Measurements from ENCODE around the gene FANK1.

The FANK1 gene

GRCh38 chr10:125989791-125990190 is 93.4 kb downstream of the FANK1 start:
- no peak for DNase-seq (ENCODE audit: low read depth)

GRCh38 chr10:125990974-125991373 is 94.6 kb downstream of the FANK1 start:
- DNase-seq (ENCODE audit: low read depth) = no peak

- no peak for DNase-seq (ENCODE audit: low read depth)
Measured at GRCh38 chr10:125991392-125991791, 95.0 kb downstream of the FANK1 start.

- no peak for DNase-seq (ENCODE audit: low read depth)
Measured at GRCh38 chr10:125992254-125992653, 95.9 kb downstream of the FANK1 start.

- no peak for DNase-seq (ENCODE audit: low read depth)
Measured at GRCh38 chr10:125994601-125995000, 98.2 kb downstream of the FANK1 start.

GRCh38 chr10:125995726-125996304 is 99.5 kb downstream of the FANK1 start:
- no peak for DNase-seq (ENCODE audit: low read depth)

GRCh38 chr10:125997586-125997985 is 101.2 kb downstream of the FANK1 start:
- no peak for DNase-seq (ENCODE audit: low read depth)

- DNase-seq (ENCODE audit: low read depth) = no peak
Measured at GRCh38 chr10:125999694-126000093, 103.3 kb downstream of the FANK1 start.

- no peak for DNase-seq (ENCODE audit: low read depth)
Measured at GRCh38 chr10:126001576-126001975, 105.2 kb downstream of the FANK1 start.

GRCh38 chr10:126004752-126005151 is 108.4 kb downstream of the FANK1 start:
- DNase-seq (ENCODE audit: low read depth) = no peak

GRCh38 chr10:126006264-126006663 is 109.9 kb downstream of the FANK1 start:
- no peak for DNase-seq (ENCODE audit: low read depth)

- no peak for DNase-seq (ENCODE audit: low read depth)
Measured at GRCh38 chr10:126006906-126007305, 110.5 kb downstream of the FANK1 start.

- no peak for DNase-seq (ENCODE audit: low read depth)
Measured at GRCh38 chr10:126009650-126010049, 113.3 kb downstream of the FANK1 start.

- no peak for DNase-seq (ENCODE audit: low read depth)
Measured at GRCh38 chr10:126011995-126012394, 115.6 kb downstream of the FANK1 start.

- no peak for DNase-seq (ENCODE audit: low read depth)
Measured at GRCh38 chr10:126012485-126012884, 116.1 kb downstream of the FANK1 start.

- no peak for DNase-seq (ENCODE audit: low read depth)
Measured at GRCh38 chr10:126013489-126014281, 117.3 kb downstream of the FANK1 start.

- DNase-seq (ENCODE audit: low read depth) = no peak
Measured at GRCh38 chr10:126014309-126014708, 117.9 kb downstream of the FANK1 start.

- no peak for DNase-seq (ENCODE audit: low read depth)
Measured at GRCh38 chr10:126015413-126015812, 119.0 kb downstream of the FANK1 start.

GRCh38 chr10:126016156-126016805 is 119.9 kb downstream of the FANK1 start:
- DNase-seq (ENCODE audit: low read depth) = no peak

GRCh38 chr10:126016882-126017281 is 120.5 kb downstream of the FANK1 start:
- no peak for DNase-seq (ENCODE audit: low read depth)

GRCh38 chr10:126017961-126018560 is 121.7 kb downstream of the FANK1 start:
- DNase-seq (ENCODE audit: low read depth) = no peak

GRCh38 chr10:126021833-126022500 is 125.6 kb downstream of the FANK1 start:
- DNase-seq (ENCODE audit: low read depth) = no peak

All from activated gamma-delta T cell treated with anti-CD3 and anti-CD28 coated beads, Interleukin-2, amount 50 U/mL, for 16 hours (primary cell).